GM21825 (cell line): Measurements from ENCODE around the gene OR2J2.
"Not testable (repeated sequence)": the region's sequence is repeated elsewhere in the genome, so short reads cannot be mapped to it uniquely, and the experiment has no call there.

Source experiments
- ATAC-seq: cut with Tn5 transposase; IDR thresholded peaks from one replicate; pipeline ENCODE4 v1.9.1; 2021; ENCODE audit warnings: mild to moderate bottlenecking, moderate library complexity; ENCODE audit not compliant: unreplicated experiment

Gene OR2J2

GRCh38 chr6:29218056-29218455 lies 47.3 kb downstream of the OR2J2 start:
- not testable (repeated sequence) for ATAC-seq
